ENCODE data around the gene PLIN1. TPM values are rescaled to one million over a fixed set of nuclear protein-coding genes. Genes with fewer than 3 reads are reported as not detected.

The PLIN1 gene
- total and polyA plus RNA-seq, 2 experiments from 2014 or later = 0.21 to 0.90 TPM

- no peaks in the 10 kb centered on the region; the same call in 1 of the 2 replicates for H4K20me1 ChIP-seq (replicated peaks; ENCODE audit: insufficient read depth)
- TF ChIP-seq CTCF (conservative IDR thresholded peaks at IDR 0.05; ENCODE audit: low read depth in 2 of 2) = no peak
- no peak for TF ChIP-seq POLR2AphosphoS5 (IDR thresholded peaks at IDR 0.05; ENCODE audit: low read depth)
- TF ChIP-seq NANOG (IDR thresholded peaks at IDR 0.05; ENCODE audit: borderline replicate concordance) = no peak
- no peak for TF ChIP-seq JUNB (IDR thresholded peaks at IDR 0.05; ENCODE audit: unreplicated experiment)
- H3K79me2 ChIP-seq (replicated peaks; ENCODE audit: insufficient read depth) = peaks cover 16% of the 10 kb centered on the region
- no peak for ATAC-seq
- H3K36me3 ChIP-seq (ENCODE audit: insufficient read depth) = no peaks in the 10 kb centered on the region
- peaks cover 12% of the 10 kb centered on the region for H3K36me3 Mint-ChIP-seq (ENCODE audit: low read depth)
- H3K4me3 ChIP-seq = peak overlapping the region; percentile 91
- peak overlapping the region; percentile 100 for H2AFZ ChIP-seq
- H3K27ac Mint-ChIP-seq = no peak overlapping the region
- no peaks in the 10 kb centered on the region for H3F3A ChIP-seq (replicated peaks; ENCODE audit: low read depth)
- H3K9me3 Mint-ChIP-seq = no peaks in the 10 kb centered on the region; the same call in 2 of the 3 replicates
- DNase-seq (ENCODE audit: low spot score) = no peak
- H3K4me1 ChIP-seq (ENCODE audit: insufficient read depth) = peaks cover 5% of the 10 kb centered on the region; the same call in 1 of the 2 replicates
- no peaks in the 10 kb centered on the region for H3K9me2 ChIP-seq (ENCODE audit: insufficient read depth)
- H3K4me1 Mint-ChIP-seq = peaks cover 10% of the 10 kb centered on the region
- peak overlapping the region; percentile 92 for H3K4me3 Mint-ChIP-seq
- H3K27ac ChIP-seq (ENCODE audit: low read depth) = no peak overlapping the region
- H3K4me2 ChIP-seq = peak overlapping the region; percentile 95
- peaks cover 5% of the 10 kb centered on the region for H3K27me3 Mint-ChIP-seq (ENCODE audit: insufficient read depth, low read depth, poor library complexity)
- H3K27me3 ChIP-seq (ENCODE audit: insufficient read depth) = no peaks in the 10 kb centered on the region
These were observed 22.9 kb downstream of the PLIN1 start for GRCh38 chr15:89656116-89656815.

DNA sequence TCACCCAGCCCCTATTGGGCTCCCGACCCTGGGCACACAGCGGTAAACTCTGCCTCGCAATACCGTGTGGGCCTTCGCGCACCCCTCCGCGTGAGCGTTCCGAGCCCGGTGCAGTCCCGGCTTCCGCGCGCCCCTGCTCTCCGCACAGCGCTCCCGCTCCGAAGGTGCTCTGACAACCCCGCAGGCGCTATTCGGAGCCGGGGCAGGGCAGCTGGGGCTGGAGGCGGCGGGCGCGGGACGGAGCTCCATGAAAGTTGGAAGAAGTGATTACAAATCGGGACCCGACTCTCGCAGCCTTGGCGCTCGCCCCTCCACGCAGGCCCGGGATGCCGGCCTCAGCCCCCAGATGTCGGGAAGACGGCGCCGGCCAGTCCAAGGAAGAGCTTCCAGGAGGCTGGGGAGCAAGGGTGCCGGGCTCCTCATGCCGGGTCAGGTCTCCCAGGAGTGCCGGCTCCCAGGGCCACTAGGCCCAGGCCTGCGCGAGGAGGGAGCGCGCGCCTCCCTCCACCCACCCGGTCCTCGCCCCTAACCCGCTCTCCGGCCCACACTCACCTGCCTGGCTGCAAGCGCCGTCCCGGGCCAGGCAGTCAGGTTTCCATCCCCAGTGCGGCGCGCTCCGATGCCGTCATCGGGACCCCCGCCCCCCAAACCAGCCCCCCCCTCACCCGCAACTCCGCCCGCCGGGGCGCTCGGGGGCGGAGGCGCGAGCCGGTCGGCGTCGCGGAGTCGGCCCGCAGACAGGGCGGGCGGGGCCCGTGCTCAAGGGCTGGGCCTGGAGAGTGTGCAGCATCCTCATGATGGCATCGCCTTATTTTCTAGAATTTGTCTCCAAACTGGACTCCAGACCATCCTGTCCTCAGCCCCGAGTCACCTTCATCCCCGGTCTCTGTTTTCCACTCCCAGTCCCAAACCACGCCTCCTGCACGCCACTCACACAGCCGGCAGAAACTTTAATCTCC is 24.0 kb downstream of the PLIN1 start, which contains the start of gene KIF7:
KIF7 (minus strand) TSS at position 621 of the 959 bp plus-strand sequence. CDS start 2,537 bp downstream, outside the sequence.
- no peak within 1 kb of the TSS for H3K27ac ChIP-seq (ENCODE audit: low read depth)
- H3F3A ChIP-seq (replicated peaks; ENCODE audit: low read depth) = no peaks in the 10 kb centered on the region
- Mint-ChIP-seq H3K36me3 (ENCODE audit: low read depth) (peaks cover 15% of the 10 kb centered on the region), H3K4me3 (peak within 1 kb of the TSS; percentile 92), H3K4me1 (peaks cover 10% of the 10 kb centered on the region), H3K27ac (no peak within 1 kb of the TSS), H3K27me3 (ENCODE audit: insufficient read depth, low read depth, poor library complexity) (peaks cover 5% of the 10 kb centered on the region), H3K9me3 (no peaks in the 10 kb centered on the region)
- H3K9me2 ChIP-seq (ENCODE audit: insufficient read depth) = no peaks in the 10 kb centered on the region
- TF ChIP-seq EZH2 (IDR thresholded peaks at IDR 0.05; ENCODE audit: low read depth, unreplicated experiment) = no peak
- TF ChIP-seq CREB1 (CRISPR knock-in tag; IDR thresholded peaks at IDR 0.05; ENCODE audit: low read depth) = peak; percentile 95
- TF ChIP-seq POLR2AphosphoS5 (IDR thresholded peaks at IDR 0.05; ENCODE audit: low read depth) = peak; percentile 91
- TF ChIP-seq ZNF331 (CRISPR knock-in tag; IDR thresholded peaks at IDR 0.05; ENCODE audit: low read depth) = no peak
- TF ChIP-seq ZNF114 (CRISPR knock-in tag; IDR thresholded peaks at IDR 0.05) = no peak
- no peaks in the 10 kb centered on the region for H3K36me3 ChIP-seq (ENCODE audit: insufficient read depth)
- peak within 1 kb of the TSS; percentile 95 for H3K4me2 ChIP-seq
- peaks cover 5% of the 10 kb centered on the region; the same call in 1 of the 2 replicates for H3K4me1 ChIP-seq (ENCODE audit: insufficient read depth)
- ATAC-seq = peak; percentile 92
- peak; percentile 83 for DNase-seq (ENCODE audit: low spot score)
- H2AFZ ChIP-seq = peak within 1 kb of the TSS; percentile 100
- H4K20me1 ChIP-seq (replicated peaks; ENCODE audit: insufficient read depth) = no peaks in the 10 kb centered on the region; the same call in 1 of the 2 replicates
- H3K79me2 ChIP-seq (replicated peaks; ENCODE audit: insufficient read depth) = peaks cover 16% of the 10 kb centered on the region
- peak within 1 kb of the TSS; percentile 91 for H3K4me3 ChIP-seq
- no peaks in the 10 kb centered on the region for H3K27me3 ChIP-seq (ENCODE audit: insufficient read depth)

Measured in GM23338 (cell line).